Measurements from ENCODE around the gene SIM2.

DNA sequence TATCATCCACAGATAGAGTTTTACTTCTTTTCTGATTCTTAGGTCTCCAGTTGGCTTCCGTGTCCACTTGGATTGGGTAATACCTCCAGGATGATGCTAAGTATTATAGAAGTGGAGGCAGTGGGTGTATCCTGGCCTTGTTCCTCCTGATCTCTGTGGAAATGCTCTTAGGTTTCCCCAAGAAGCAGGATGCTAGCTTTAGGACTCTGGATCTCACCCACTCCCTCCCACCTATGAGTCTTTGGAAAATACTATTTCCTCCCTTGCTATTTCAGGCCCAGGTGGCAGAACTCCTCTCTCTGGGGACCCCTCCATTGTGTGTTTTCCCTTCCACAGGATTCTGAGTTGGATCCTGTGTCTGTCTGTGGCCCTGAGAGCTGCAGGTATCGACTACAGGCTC is 86.7 kb downstream of the SIM2 start:
- TF ChIP-seq EZH2 (IDR thresholded peaks at IDR 0.05; ENCODE audit: borderline replicate concordance, low read length) (no peak), CTCF (conservative IDR thresholded peaks at IDR 0.05 in 1 of 2, IDR thresholded peaks at IDR 0.05 in 1 of 2; ENCODE audit: extremely low read depth in 1 of 2, insufficient read depth in 1 of 2, low read depth in 1 of 2, low read length in 2 of 2) (no peak)
